NK-92 (cell line): ENCODE results near the gene FMOD.
"Not testable (repeated sequence)": the region's sequence is repeated elsewhere in the genome, so short reads cannot be mapped to it uniquely, and the experiment has no call there.

ENCODE experiments used
- DNase-seq: peaks from one replicate; lab custom pipeline; 2025; ENCODE audit not compliant: unreplicated experiment; lab: John Stamatoyannopoulos, UW

Gene FMOD

GRCh38 chr1:203306965-203307541 is 43.9 kb downstream of the FMOD start:
- DNase-seq, result no peak

- no peak for DNase-seq
Observed at GRCh38 chr1:203306089-203306964, 44.6 kb downstream of the FMOD start.

GRCh38 chr1:203305809-203306088 is 45.2 kb downstream of the FMOD start:
- DNase-seq, result no peak

GRCh38 chr1:203304919-203305808 is 45.8 kb downstream of the FMOD start, which contains the start of gene BTG2:
TSS of gene BTG2 (plus strand) at chr1:203305519. CDS start at chr1:203305607, 88 bp downstream.
- DNase-seq, result peak; percentile 57

- no peak for DNase-seq
Observed at GRCh38 chr1:203304391-203304918, 46.5 kb downstream of the FMOD start.

GRCh38 chr1:203302894-203303293 is 48.0 kb downstream of the FMOD start:
- DNase-seq, result no peak

- DNase-seq, result no peak
Observed at GRCh38 chr1:203302456-203302855, 48.5 kb downstream of the FMOD start.

- no peak for DNase-seq
Observed at GRCh38 chr1:203301331-203301668, 49.6 kb downstream of the FMOD start.

- DNase-seq, result no peak
Observed at GRCh38 chr1:203300441-203301330, 50.2 kb downstream of the FMOD start.

GRCh38 chr1:203299719-203300429 is 51.0 kb downstream of the FMOD start:
- not testable (repeated sequence) for DNase-seq

- DNase-seq, result no peak
Observed at GRCh38 chr1:203299169-203299568, 51.8 kb downstream of the FMOD start.

- DNase-seq, result no peak
Observed at GRCh38 chr1:203296460-203297073, 54.4 kb downstream of the FMOD start.

GRCh38 chr1:203295796-203296195 is 55.1 kb downstream of the FMOD start:
- DNase-seq, result no peak

GRCh38 chr1:203291201-203292096 is 59.5 kb downstream of the FMOD start:
- DNase-seq, result no peak
